Measurements from ENCODE around the gene LYST.

Gene LYST

DNA sequence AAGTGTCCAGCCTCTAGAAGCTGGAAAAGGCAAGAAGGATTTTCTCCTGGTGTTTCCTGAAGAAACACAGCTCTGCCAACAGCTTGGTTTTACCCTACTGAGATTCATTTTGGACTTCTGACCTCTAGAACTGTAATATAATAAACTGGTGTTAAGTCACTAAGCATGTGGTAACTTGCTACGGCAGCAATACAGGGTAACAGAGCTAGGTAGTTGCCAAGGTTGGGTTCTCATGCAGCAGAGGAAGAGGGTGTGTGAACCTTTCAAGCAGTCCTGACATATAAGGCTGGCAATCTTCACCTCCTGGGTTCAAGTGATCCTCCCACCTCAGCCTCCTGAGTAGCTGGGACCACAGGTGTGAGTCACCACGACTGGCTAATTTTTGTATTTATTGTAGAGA lies 253.1 kb downstream of the LYST start:
- Histone ChIP-seq H3K9ac (ENCODE audit: low read length) (no peak overlapping the region), H3K27ac (ENCODE audit: low read length) (no peak overlapping the region), H3K36me3 (ENCODE audit: control insufficient read depth, low read depth, low read length) (no peaks in the 10 kb centered on the region), H3K4me3 (ENCODE audit: low read length) (no peak overlapping the region), H3K9me3 (ENCODE audit: control insufficient read depth, low read depth, low read length) (no peaks in the 10 kb centered on the region), H3K27me3 (ENCODE audit: control insufficient read depth, insufficient read depth, low read length) (no peaks in the 10 kb centered on the region), H3K4me1 (ENCODE audit: control insufficient read depth, low read depth, low read length) (no peaks in the 10 kb centered on the region)

DNA sequence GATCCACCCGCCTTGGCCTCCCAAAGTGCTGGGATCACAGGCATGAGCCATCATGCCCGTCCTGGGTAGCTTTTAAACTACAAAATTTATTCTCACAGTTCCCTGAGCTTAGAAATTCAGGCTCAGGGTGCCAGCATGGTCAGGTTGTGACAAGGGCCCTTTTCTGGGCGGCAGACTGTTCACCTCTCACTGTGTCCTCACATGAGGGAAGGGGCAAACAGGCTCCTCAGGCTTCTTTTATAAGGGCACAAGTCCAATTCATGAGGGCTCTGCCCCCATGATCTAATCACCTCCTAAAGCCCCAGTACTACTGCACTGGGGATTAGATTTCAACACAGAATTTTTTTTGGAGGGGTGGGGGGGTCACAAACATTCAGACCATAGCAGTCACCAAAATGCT lies 253.9 kb downstream of the LYST start:
- Histone ChIP-seq H3K36me3 (ENCODE audit: control insufficient read depth, low read depth, low read length) (no peaks in the 10 kb centered on the region), H3K4me1 (ENCODE audit: control insufficient read depth, low read depth, low read length) (no peaks in the 10 kb centered on the region), H3K9me3 (ENCODE audit: control insufficient read depth, low read depth, low read length) (no peaks in the 10 kb centered on the region), H3K9ac (ENCODE audit: low read length) (no peak overlapping the region), H3K27me3 (ENCODE audit: control insufficient read depth, insufficient read depth, low read length) (no peaks in the 10 kb centered on the region), H3K27ac (ENCODE audit: low read length) (no peak overlapping the region), H3K4me3 (ENCODE audit: low read length) (no peak overlapping the region)

All from iPS-18a (cell line).